ENCODE results near the gene GALNT9.
"Not testable (repeated sequence)": the region's sequence is repeated elsewhere in the genome, so short reads cannot be mapped to it uniquely, and the experiment has no call there.

Gene GALNT9

GRCh38 chr12:132268674-132269073 is 60.7 kb downstream of the GALNT9 start:
- TF ChIP-seq CTCF (IDR thresholded peaks at IDR 0.05), result no peak
- no peak overlapping the region for H3K27ac ChIP-seq
- H3K4me3 ChIP-seq, result no peak overlapping the region
- DNase-seq (ENCODE audit: low spot score), result no peak

GRCh38 chr12:132267873-132268272 is 61.5 kb downstream of the GALNT9 start:
- no peak for TF ChIP-seq CTCF (IDR thresholded peaks at IDR 0.05)
- Histone ChIP-seq H3K4me3 (no peak overlapping the region), H3K27ac (no peak overlapping the region)
- DNase-seq (ENCODE audit: low spot score), result no peak

GRCh38 chr12:132266802-132267201 is 62.6 kb downstream of the GALNT9 start:
- H3K4me3 ChIP-seq, result no peak overlapping the region
- DNase-seq (ENCODE audit: low spot score), result no peak
- no peak for TF ChIP-seq CTCF (IDR thresholded peaks at IDR 0.05)
- H3K27ac ChIP-seq, result no peak overlapping the region

GRCh38 chr12:132266370-132266769 is 63.0 kb downstream of the GALNT9 start:
- H3K4me3 ChIP-seq, result no peak overlapping the region
- no peak for TF ChIP-seq CTCF (IDR thresholded peaks at IDR 0.05)
- H3K27ac ChIP-seq, result no peak overlapping the region
- DNase-seq (ENCODE audit: low spot score), result no peak

- H3K4me3 ChIP-seq; DNase-seq (ENCODE audit: low spot score); H3K27ac ChIP-seq: not testable (repeated sequence)
These were observed 63.6 kb downstream of the GALNT9 start for GRCh38 chr12:132265822-132266221.

GRCh38 chr12:132265056-132265800 is 64.2 kb downstream of the GALNT9 start:
- H3K27ac ChIP-seq, result no peak overlapping the region
- DNase-seq (ENCODE audit: low spot score), result no peak
- TF ChIP-seq CTCF (IDR thresholded peaks at IDR 0.05), result no peak
- no peak overlapping the region for H3K4me3 ChIP-seq

GRCh38 chr12:132264086-132265010 is 65.0 kb downstream of the GALNT9 start:
- Histone ChIP-seq H3K27ac (no peak overlapping the region), H3K4me3 (no peak overlapping the region)
- no peak for TF ChIP-seq CTCF (IDR thresholded peaks at IDR 0.05)
- DNase-seq (ENCODE audit: low spot score), result no peak
